GM19023 (cell line): ENCODE measurements around the gene IZUMO2.

Source experiments
- ATAC-seq: cut with Tn5 transposase; IDR thresholded peaks from one replicate; pipeline ENCODE4 v1.9.1; 2021; ENCODE audit warnings: mild to moderate bottlenecking, moderate library complexity; ENCODE audit not compliant: unreplicated experiment

The IZUMO2 gene

GRCh38 chr19:50162988-50163387 is at the start of gene IZUMO2:
Gene IZUMO2, minus strand, starts transcription at chr19:50163281. Its CDS starts 87 bp downstream, at chr19:50163194.
- ATAC-seq = no peak

- ATAC-seq = no peak
Observed at GRCh38 chr19:50210425-50210824, 47.3 kb upstream of the IZUMO2 start.

GRCh38 chr19:50209131-50209530 is 46.0 kb upstream of the IZUMO2 start:
- ATAC-seq = no peak

GRCh38 chr19:50207730-50208129 is 44.6 kb upstream of the IZUMO2 start:
- ATAC-seq = no peak

- ATAC-seq = no peak
Observed at GRCh38 chr19:50206191-50206590, 43.1 kb upstream of the IZUMO2 start.

GRCh38 chr19:50205681-50206138 is 42.6 kb upstream of the IZUMO2 start:
- no peak for ATAC-seq

- ATAC-seq = no peak
Observed at GRCh38 chr19:50204811-50205675, 42.0 kb upstream of the IZUMO2 start.

GRCh38 chr19:50204081-50204428 is 41.0 kb upstream of the IZUMO2 start:
- no peak for ATAC-seq

- no peak for ATAC-seq
Observed at GRCh38 chr19:50203281-50204080, 40.4 kb upstream of the IZUMO2 start, which contains the start of gene MYH14. Gene MYH14, plus strand, starts transcription at chr19:50203622. Its CDS starts 6,744 bp downstream, at chr19:50210366.

- no peak for ATAC-seq
Observed at GRCh38 chr19:50202962-50203280, 39.8 kb upstream of the IZUMO2 start.

GRCh38 chr19:50202386-50202785 is 39.3 kb upstream of the IZUMO2 start:
- no peak for ATAC-seq

GRCh38 chr19:50199259-50199555 is 36.1 kb upstream of the IZUMO2 start:
- ATAC-seq = no peak

- no peak for ATAC-seq
Observed at GRCh38 chr19:50198431-50199258, 35.6 kb upstream of the IZUMO2 start.

- no peak for ATAC-seq
Observed at GRCh38 chr19:50197348-50197747, 34.3 kb upstream of the IZUMO2 start.

GRCh38 chr19:50196322-50196932 is 33.3 kb upstream of the IZUMO2 start:
- no peak for ATAC-seq

GRCh38 chr19:50195224-50195623 is 32.1 kb upstream of the IZUMO2 start:
- ATAC-seq = no peak

- no peak for ATAC-seq
Observed at GRCh38 chr19:50192463-50193211, 29.6 kb upstream of the IZUMO2 start.

- ATAC-seq = no peak
Observed at GRCh38 chr19:50191216-50191615, 28.1 kb upstream of the IZUMO2 start.

- ATAC-seq = no peak
Observed at GRCh38 chr19:50190439-50190891, 27.4 kb upstream of the IZUMO2 start.

GRCh38 chr19:50189331-50189730 is 26.2 kb upstream of the IZUMO2 start:
- no peak for ATAC-seq
